Ectodermal cell (in vitro differentiated cells): Measurements from ENCODE around the gene SORCS2.

Experiments used
- H3K27ac ChIP-seq: 2 replicates; pipeline ENCODE4 v1.7.0; 2013; ENCODE audit warnings: mild to moderate bottlenecking, low read depth, low read length; ENCODE audit not compliant: insufficient read depth, poor library complexity, severe bottlenecking
- H3K27me3 ChIP-seq: 2 replicates; pipeline ENCODE4 v1.7.0; 2013; ENCODE audit warnings: mild to moderate bottlenecking, low read length; ENCODE audit not compliant: insufficient read depth, control insufficient read depth, poor library complexity, severe bottlenecking
- H3K36me3 ChIP-seq: one replicate; pipeline ENCODE4 v1.7.0; 2013; ENCODE audit warnings: low read length; ENCODE audit not compliant: control insufficient read depth, insufficient read depth
- H3K4me1 ChIP-seq: one replicate; pipeline ENCODE4 v1.7.0; 2013; ENCODE audit warnings: low read length; ENCODE audit not compliant: control insufficient read depth, insufficient read depth
- H3K4me3 ChIP-seq: 2 replicates; pipeline ENCODE4 v1.7.0; 2013; ENCODE audit warnings: low read depth, low read length, control low read depth; ENCODE audit not compliant: insufficient read depth
- H3K9me3 ChIP-seq: 2 replicates; pipeline ENCODE4 v1.7.0; 2013; ENCODE audit warnings: mild to moderate bottlenecking, low read length, moderate library complexity; ENCODE audit not compliant: control insufficient read depth
- WGBS, 2 experiments: methylation state at CpG; one replicate each; pipeline ENCODE4 v1.1.7; 2013; ENCODE audit warnings: missing lambda C conversion rate in 2 of 2; 5-methylcytosine and 5-hydroxymethylcytosine counted together

The SORCS2 gene

DNA sequence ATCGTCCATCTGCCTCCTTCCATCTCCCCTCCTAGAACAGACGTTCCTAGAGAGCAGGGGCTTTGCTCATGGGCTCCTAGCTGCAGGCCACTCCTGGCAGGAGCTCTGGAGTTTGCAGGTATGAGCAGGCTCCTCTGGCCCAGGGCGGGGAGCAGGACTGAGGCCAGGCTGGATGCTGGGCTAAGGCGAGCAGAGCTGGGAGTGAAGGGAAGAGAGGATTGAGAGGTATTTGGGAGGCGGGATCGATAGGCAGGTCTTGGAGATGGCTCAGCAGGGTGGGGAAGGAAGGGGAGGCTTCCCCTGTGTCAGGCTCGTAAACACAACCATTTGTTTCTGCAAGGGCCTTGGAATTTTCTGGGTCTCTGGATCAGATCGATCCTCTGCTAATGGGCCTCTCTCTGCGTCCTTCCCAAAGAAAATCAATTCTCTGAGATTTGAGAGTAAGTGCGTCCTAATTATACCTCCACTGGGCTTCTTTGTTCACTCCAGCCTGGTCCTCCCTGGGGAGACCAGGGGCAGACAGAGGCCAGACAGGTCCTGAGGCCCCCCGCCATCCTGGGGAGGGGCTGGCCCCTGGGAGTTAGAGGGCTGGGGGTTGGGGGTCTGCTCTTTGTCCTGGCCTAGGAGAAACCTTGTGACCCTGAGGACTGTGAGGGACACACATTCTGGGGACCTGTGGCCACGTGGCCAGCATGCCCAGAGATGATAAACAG, 337.2 kb downstream of the SORCS2 start:
- Histone ChIP-seq H3K27me3 (no peaks in the 10 kb centered on the region), H3K9me3 (no peaks in the 10 kb centered on the region), H3K27ac (no peak overlapping the region), H3K4me1 (peaks cover 26% of the 10 kb centered on the region), H3K36me3 (no peaks in the 10 kb centered on the region), H3K4me3 (no peak overlapping the region)
- 30 to 34% methylated on average over 12 of the region's 12 CpGs for whole genome bisulfite sequencing, 2 experiments

DNA sequence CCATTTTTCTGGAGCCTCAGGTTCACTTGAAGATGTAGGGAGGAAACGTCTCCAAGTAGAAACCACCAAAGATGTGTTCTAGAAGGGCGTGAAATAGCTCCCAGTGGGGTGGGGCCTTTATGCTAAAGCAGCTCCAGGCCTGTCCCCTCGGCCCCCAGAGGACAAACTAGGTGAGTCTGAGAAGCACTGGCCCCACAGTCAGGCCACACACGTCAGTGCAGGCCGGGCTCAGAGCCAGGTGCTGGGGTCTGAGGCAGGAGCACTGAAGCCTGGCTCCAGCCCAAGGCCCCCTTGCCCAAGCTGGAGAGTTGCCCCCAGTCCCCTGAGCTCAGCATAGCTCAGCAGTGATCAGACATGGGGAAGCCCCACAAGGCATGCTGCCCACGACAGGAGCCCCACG, 337.7 kb downstream of the SORCS2 start:
- H3K27ac ChIP-seq: no peak overlapping the region
- peaks cover 26% of the 10 kb centered on the region for H3K4me1 ChIP-seq
- no peaks in the 10 kb centered on the region for H3K27me3 ChIP-seq
- H3K36me3 ChIP-seq: no peaks in the 10 kb centered on the region
- 76 to 78% methylated on average over 7 of the region's 7 CpGs for WGBS, 2 experiments
- no peaks in the 10 kb centered on the region for H3K9me3 ChIP-seq
- no peak overlapping the region for H3K4me3 ChIP-seq

DNA sequence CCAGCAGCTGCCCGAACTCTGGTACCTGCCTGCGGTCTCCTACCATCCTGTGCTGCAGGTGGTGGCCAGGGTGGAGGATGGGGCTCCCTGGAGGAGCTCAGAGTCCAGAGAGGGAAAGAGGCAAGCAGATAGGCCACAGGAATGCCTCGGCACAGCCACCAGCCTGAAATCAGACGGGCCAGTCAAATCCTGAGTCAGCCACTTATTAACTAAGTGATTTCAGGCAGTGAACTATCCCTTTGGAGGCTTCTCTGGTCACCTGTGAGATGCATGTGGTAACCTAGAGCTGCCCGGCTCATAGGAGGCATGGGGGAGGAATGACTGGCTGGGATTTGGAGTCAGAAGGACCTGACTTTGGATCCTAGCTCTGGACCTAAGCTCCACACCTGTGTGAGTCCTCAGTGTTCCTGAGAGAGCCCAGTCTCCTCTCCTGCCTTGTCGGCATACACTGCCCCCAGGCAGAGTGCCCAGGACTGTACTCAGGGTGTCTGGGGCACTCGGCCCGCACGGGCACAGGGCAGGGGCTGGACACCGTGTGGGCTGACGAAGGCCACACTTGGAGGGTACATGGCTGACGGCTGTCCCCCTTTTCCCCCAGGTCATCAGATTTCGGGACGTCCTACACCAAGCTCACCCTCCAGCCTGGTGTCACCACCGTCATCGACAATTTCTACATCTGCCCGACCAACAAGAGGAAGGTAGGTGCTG, 338.7 kb downstream of the SORCS2 start:
- H3K4me1 ChIP-seq: peaks cover 26% of the 10 kb centered on the region
- no peak overlapping the region for H3K4me3 ChIP-seq
- H3K36me3 ChIP-seq: no peaks in the 10 kb centered on the region
- WGBS, 2 experiments: 92 to 95% methylated on average over 17 of the region's 17 CpGs
- no peaks in the 10 kb centered on the region for H3K27me3 ChIP-seq
- H3K27ac ChIP-seq: no peak overlapping the region
- H3K9me3 ChIP-seq: no peaks in the 10 kb centered on the region

DNA sequence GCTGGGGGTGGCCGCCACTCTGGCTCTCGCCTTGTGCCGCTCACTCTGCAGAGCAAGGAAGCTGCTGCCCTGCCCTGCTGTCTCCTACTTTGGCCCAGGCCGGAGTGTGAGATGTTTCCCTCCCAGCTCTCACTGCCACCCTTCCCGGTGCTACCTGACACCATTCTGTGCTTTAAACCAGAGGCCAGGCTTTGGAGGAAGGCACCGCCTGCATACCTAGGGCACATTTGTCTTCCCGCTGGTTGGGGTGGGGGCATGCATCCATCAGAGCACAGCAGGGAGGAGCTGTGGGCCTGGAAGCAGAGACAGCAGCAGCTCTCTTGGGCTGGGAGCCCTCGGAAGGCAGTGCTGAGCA, 339.3 kb downstream of the SORCS2 start:
- Histone ChIP-seq H3K27me3 (no peaks in the 10 kb centered on the region), H3K4me1 (peaks cover 26% of the 10 kb centered on the region), H3K36me3 (no peaks in the 10 kb centered on the region), H3K4me3 (no peak overlapping the region), H3K9me3 (no peaks in the 10 kb centered on the region), H3K27ac (no peak overlapping the region)
- 51 to 53% methylated on average over 8 of the region's 8 CpGs for WGBS, 2 experiments

DNA sequence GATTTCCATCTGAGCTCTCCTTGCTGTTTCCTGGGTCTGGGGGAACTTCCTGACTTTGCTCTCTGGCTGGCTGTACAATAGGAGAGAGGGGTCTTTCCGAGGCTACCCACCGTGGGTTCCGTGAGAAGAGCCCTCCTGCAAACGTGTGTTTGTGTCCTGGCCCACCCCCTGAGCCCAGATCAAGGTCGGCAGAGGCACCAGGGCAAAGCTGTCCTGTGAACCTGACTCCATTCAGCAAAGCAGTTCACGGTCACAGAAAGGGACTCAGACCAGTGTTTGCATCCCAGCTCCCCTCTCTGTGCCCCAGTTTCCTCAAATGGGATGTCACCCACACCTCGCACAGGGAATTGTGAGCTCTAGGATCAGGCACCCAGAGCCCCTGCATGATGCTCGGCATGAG, 339.7 kb downstream of the SORCS2 start:
- Histone ChIP-seq H3K4me3 (no peak overlapping the region), H3K9me3 (no peaks in the 10 kb centered on the region), H3K4me1 (peaks cover 26% of the 10 kb centered on the region), H3K27me3 (no peaks in the 10 kb centered on the region), H3K27ac (no peak overlapping the region), H3K36me3 (no peaks in the 10 kb centered on the region)
- 77% methylated on average over 8 of the region's 8 CpGs for WGBS, 2 experiments

DNA sequence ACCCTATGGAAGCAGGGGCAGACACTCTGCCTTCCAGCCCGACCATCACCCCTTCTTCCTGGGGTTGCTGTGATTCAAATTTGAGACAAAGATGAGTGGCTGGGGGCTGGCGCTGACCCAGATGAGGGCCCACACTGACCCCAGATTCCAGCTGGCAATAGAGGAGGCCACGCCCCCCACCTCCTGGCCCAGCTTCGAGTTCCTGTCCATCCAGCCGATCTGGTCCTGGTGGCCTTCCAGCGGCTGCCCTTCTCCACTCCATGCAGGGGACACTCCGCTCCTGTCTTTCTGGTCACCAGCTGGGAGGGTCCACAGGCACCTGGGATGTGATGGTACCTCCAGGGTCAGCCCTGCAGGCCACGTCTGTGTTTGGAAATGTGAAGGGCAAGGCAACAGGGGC, 340.9 kb downstream of the SORCS2 start:
- WGBS, 2 experiments: 89 to 92% methylated on average over 8 of the region's 8 CpGs
- Histone ChIP-seq H3K9me3 (no peaks in the 10 kb centered on the region), H3K36me3 (no peaks in the 10 kb centered on the region), H3K4me3 (no peak overlapping the region), H3K4me1 (peaks cover 26% of the 10 kb centered on the region), H3K27ac (no peak overlapping the region), H3K27me3 (no peaks in the 10 kb centered on the region)

DNA sequence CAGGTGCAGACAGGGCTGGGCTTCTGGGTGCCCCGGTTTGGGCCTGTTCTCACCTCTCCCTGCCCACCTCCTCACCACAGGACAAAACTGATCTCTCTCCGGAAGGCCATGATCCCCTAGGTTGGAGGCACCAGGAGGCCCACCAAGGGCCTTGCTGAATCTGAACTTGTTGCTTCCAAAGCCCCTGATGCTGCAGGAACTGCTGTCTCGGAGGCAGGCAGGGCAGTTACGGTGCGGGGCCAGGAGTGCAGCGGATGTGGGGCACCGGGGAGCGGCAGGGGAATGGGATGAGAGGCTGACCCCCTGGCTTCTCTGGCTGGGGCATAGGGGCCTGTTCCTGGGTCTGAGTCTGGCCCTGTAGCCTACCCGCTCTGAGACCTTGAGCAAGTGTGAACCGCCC, 342.8 kb downstream of the SORCS2 start:
- WGBS, 2 experiments: 84 to 86% methylated on average over 10 of the region's 10 CpGs

DNA sequence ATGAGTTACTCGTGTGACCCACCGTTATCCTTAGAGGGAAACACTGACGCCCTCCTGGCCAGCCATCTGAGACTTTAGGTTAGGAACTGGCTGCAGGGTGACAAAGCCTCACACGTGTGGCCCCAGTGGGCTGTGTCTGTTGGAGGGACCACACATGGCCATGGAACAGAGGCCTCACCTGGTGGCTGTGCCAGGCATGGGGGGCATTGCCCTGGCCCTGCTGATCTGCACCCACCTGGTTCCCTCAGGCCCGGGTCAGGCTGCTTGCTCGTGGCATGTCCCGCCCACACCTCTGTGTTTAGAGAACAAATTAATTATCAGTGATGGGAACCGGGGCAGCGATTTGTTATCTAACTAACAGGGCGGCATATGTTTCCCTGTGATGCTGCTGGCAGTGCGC, 343.3 kb downstream of the SORCS2 start:
- no peak overlapping the region for H3K4me3 ChIP-seq
- H3K36me3 ChIP-seq: no peaks in the 10 kb centered on the region
- H3K4me1 ChIP-seq: peaks cover 8% of the 10 kb centered on the region
- no peaks in the 10 kb centered on the region for H3K27me3 ChIP-seq
- no peak overlapping the region for H3K27ac ChIP-seq
- 87% methylated on average over 11 of the region's 11 CpGs for WGBS, 2 experiments
- no peaks in the 10 kb centered on the region for H3K9me3 ChIP-seq

More for the DNA sequence above, 342.8 kb downstream of the SORCS2 start:
- H3K27ac ChIP-seq: no peak overlapping the region
- H3K27me3 ChIP-seq: no peaks in the 10 kb centered on the region
- H3K36me3 ChIP-seq: no peaks in the 10 kb centered on the region
- no peak overlapping the region for H3K4me3 ChIP-seq
- H3K4me1 ChIP-seq: peaks cover 10% of the 10 kb centered on the region
- no peaks in the 10 kb centered on the region for H3K9me3 ChIP-seq

DNA sequence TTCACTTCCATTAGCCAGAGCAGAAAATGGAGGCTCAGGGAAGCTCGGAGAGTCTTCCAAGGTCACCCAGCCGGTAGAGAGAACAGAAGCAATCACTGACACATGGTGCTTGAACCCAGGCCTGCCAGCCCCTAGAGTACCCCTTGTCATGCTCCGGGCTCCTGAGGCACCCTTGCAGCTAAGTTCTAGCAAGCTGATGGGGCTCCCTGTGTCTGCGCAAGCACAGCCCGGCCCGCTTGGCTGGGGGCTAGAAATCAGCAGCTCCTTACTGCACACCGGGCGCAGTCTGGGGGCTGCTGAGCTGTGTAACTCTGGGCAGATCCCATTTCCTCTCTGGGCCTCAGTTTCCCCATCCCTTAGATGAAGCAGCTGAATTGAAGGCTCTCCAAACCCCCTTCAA, 344.5 kb downstream of the SORCS2 start:
- Histone ChIP-seq H3K36me3 (no peaks in the 10 kb centered on the region), H3K27ac (no peak overlapping the region), H3K4me1 (peaks cover 5% of the 10 kb centered on the region), H3K9me3 (no peaks in the 10 kb centered on the region), H3K27me3 (no peaks in the 10 kb centered on the region), H3K4me3 (no peak overlapping the region)
- 93% methylated on average over 8 of the region's 8 CpGs for WGBS, 2 experiments

DNA sequence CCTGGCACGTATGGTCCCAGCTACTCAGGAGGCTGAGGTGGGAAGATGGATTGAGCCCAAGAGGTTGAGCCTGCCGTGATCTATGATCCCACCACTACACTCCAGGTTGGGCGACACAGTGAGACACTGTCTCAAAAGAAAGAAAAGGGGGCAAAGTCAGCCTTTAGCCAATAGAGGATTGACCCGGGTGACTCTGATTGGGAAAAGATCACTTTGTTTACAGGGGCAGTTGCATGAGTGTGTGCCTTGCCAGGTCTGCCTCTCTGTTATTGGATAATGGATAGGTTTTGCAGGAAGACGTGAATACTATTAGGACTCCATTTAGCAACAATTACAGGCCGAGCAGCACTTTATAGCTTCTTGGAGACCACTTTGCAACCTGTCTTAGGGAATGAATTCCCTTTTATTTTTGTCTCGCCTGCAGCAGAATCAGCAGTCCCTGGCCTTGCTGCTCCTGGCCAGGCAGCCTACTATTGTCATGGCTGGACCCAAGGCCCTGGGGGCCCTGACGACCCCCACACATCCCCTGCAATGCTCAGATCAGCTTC, 345.6 kb downstream of the SORCS2 start:
- no peak overlapping the region for H3K27ac ChIP-seq
- 85 to 88% methylated on average over 8 of the region's 8 CpGs for WGBS, 2 experiments

More for the DNA sequence above, 345.6 kb downstream of the SORCS2 start:
- no peaks in the 10 kb centered on the region for H3K9me3 ChIP-seq
- H3K4me3 ChIP-seq: no peak overlapping the region
- no peaks in the 10 kb centered on the region for H3K4me1 ChIP-seq
- no peaks in the 10 kb centered on the region for H3K36me3 ChIP-seq
- H3K27me3 ChIP-seq: no peaks in the 10 kb centered on the region
